Esophagus squamous epithelium (tissue), 4 donors: Measurements from ENCODE around the gene ADAM12.

Experiments used
- CTCF ChIP-seq, 6 experiments: fragments of 450-650 bp in 4 of 6; fragments of 200-600 bp in 2 of 6; sonication (generic) in 2 of 6; IDR thresholded peaks; one replicate each; pipeline ENCODE4 v1.5.1; 2016 to 2019; ENCODE audit warnings: antibody characterized with exemption in 6 of 6, mild to moderate bottlenecking in 4 of 6, moderate library complexity in 4 of 6
- POLR2A ChIP-seq, 4 donors: fragments of 450-650 bp; IDR thresholded peaks; one replicate each; pipeline ENCODE4 v1.6.1; 2017; ENCODE audit warnings: antibody characterized with exemption in 4 of 4, mild to moderate bottlenecking in 4 of 4, moderate library complexity in 3 of 4

GRCh38 chr10:126065751-126066377, 322.4 kb downstream of the ADAM12 start:
- TF ChIP-seq CTCF (IDR thresholded peaks at IDR 0.05) (no peak), POLR2A (IDR thresholded peaks at IDR 0.05) (no peak)
